ENCODE data around the gene MAP3K9. TPM values are rescaled to one million over a fixed set of nuclear protein-coding genes. Genes with fewer than 3 reads are reported as not detected.

MAP3K9 gene
- total RNA-seq, 2 experiments from 2014 or later, result 4.2 to 6.4 TPM

DNA sequence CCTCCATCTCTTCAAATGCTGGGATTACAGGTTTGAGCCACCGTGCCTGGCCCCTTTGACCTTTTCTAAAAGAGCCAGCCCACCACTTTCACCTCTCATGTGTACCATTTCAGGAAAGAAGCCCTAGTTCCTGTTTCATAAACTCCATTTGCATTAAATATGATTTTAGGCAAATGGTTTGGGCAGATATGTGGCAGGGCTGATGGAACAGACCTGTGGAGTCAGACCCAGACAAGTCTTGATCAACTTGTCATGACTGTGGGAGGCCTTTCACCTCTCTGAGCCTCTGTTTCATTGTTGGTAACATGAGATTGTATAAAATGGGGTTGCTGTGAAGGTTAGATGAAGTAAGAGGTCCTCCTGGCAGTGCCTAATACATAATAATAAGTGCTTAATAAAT lies 5.2 kb upstream of the MAP3K9 start:
- TF ChIP-seq, protein P1, sequence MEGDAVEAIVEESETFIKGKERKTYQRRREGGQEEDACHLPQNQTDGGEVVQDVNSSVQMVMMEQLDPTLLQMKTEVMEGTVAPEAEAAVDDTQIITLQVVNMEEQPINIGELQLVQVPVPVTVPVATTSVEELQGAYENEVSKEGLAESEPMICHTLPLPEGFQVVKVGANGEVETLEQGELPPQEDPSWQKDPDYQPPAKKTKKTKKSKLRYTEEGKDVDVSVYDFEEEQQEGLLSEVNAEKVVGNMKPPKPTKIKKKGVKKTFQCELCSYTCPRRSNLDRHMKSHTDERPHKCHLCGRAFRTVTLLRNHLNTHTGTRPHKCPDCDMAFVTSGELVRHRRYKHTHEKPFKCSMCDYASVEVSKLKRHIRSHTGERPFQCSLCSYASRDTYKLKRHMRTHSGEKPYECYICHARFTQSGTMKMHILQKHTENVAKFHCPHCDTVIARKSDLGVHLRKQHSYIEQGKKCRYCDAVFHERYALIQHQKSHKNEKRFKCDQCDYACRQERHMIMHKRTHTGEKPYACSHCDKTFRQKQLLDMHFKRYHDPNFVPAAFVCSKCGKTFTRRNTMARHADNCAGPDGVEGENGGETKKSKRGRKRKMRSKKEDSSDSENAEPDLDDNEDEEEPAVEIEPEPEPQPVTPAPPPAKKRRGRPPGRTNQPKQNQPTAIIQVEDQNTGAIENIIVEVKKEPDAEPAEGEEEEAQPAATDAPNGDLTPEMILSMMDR (conservative IDR thresholded peaks at IDR 0.05; ENCODE audit: low read length), result no peak
- TF ChIP-seq EZH2phosphoT487 (IDR thresholded peaks at IDR 0.05; ENCODE audit: borderline replicate concordance, low read depth, low read length), result no peak
- POLR2A ChIA-PET, result interaction anchor here (0.6 to 0.7 kb wide), 4 partner anchors 19 to 194 kb away, joined by 3 to 6 read pairs (median 3); no protein-coding TSS in a partner anchor
- intact Hi-C loops (cut with micrococcal nuclease; ENCODE audit: unreplicated experiment), result loop anchor here (10.0 kb wide), 1 partner anchor 400 kb away; the partner anchor contains the start of gene SYNJ2BP
- H3K36me3 ChIP-seq (ENCODE audit: insufficient read depth, low read length), result no peaks in the 10 kb centered on the region
- H3K79me2 ChIP-seq (ENCODE audit: insufficient read depth, low read depth, low read length), result no peaks in the 10 kb centered on the region
- DNase-seq (ENCODE audit: low spot score), result peak; percentile 25
- no peak overlapping the region for H3K27ac ChIP-seq (ENCODE audit: low read depth, low read length, poor library complexity, severe bottlenecking)
- CTCF ChIA-PET (ENCODE audit: unreplicated experiment), result no interaction called here
- BruUV-seq (replicated peaks), result no TSS peak
- peak overlapping the region; percentile 27; the same call in 1 of the 2 replicates for H2AFZ ChIP-seq (ENCODE audit: low read length)
- peak overlapping the region; percentile 15 for H3K4me3 ChIP-seq (ENCODE audit: low read depth, low read length, poor library complexity, severe bottlenecking)
- H3K9me2 ChIP-seq (ENCODE audit: insufficient read depth, low read length), result no peaks in the 10 kb centered on the region
- H3K9me3 ChIP-seq (ENCODE audit: low read length), result no peaks in the 10 kb centered on the region
- peak overlapping the region; percentile 42; the same call in 1 of the 2 replicates for H3K4me2 ChIP-seq (ENCODE audit: low read length)
- H3K4me1 ChIP-seq (ENCODE audit: insufficient read depth, low read length, poor library complexity, severe bottlenecking), result peaks cover 30% of the 10 kb centered on the region
- no peaks in the 10 kb centered on the region for H4K20me1 ChIP-seq (ENCODE audit: insufficient read depth, low read length)

DNA sequence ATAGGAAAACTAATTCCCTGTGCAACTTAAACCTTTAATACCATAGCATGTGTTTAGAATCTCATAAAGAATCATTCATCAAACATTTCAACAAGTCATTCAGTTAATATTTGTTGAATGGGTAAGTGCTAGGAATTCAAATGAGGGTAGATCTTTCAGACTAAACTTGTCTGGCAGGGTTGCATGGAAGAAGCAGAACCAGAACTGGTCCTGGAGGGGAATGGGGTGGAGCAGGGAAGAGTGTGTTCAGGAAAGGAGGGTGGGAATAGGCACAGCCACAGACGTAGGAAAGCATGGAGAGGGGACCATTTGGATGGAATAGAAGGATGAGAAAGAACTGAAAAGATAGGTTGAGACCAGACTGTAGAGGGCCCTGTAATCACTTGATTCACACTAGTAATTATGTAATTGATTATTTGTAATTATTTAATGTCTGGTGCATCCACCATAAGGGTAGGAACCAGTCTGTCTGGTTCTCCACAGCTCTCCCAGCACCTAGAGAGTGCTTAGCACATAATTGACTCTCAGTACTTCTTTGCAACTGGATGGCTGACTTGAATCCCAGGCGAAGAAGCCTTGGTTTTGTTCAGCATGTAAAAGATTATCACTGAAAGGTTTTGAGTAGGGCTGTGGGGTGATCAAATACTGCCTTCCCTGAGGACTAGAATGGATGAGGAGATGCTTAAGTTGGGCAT lies 3.0 kb upstream of the MAP3K9 start:
- H3K9me3 ChIP-seq (ENCODE audit: low read length), result no peaks in the 10 kb centered on the region
- H3K79me2 ChIP-seq (ENCODE audit: insufficient read depth, low read depth, low read length), result no peaks in the 10 kb centered on the region
- H3K4me3 ChIP-seq (ENCODE audit: low read depth, low read length, poor library complexity, severe bottlenecking), result no peak overlapping the region
- peaks cover 36% of the 10 kb centered on the region for H3K4me1 ChIP-seq (ENCODE audit: insufficient read depth, low read length, poor library complexity, severe bottlenecking)
- TF ChIP-seq EZH2phosphoT487 (IDR thresholded peaks at IDR 0.05; ENCODE audit: borderline replicate concordance, low read depth, low read length), result no peak
- TF ChIP-seq, protein P1 (conservative IDR thresholded peaks at IDR 0.05; ENCODE audit: low read length), result no peak
- no peak overlapping the region for H3K27ac ChIP-seq (ENCODE audit: low read depth, low read length, poor library complexity, severe bottlenecking)
- no peak for DNase-seq (ENCODE audit: low spot score)
- intact Hi-C loops (cut with micrococcal nuclease; ENCODE audit: unreplicated experiment), result loop anchor here (10.0 kb wide), 1 partner anchor 397 kb away; the partner anchor contains the start of gene SYNJ2BP
- no peaks in the 10 kb centered on the region for H4K20me1 ChIP-seq (ENCODE audit: insufficient read depth, low read length)
- BruUV-seq (replicated peaks), result no TSS peak
- no peak overlapping the region for H2AFZ ChIP-seq (ENCODE audit: low read length)
- H3K4me2 ChIP-seq (ENCODE audit: low read length), result peak overlapping the region; percentile 83; the same call in 1 of the 2 replicates
- no peaks in the 10 kb centered on the region for H3K36me3 ChIP-seq (ENCODE audit: insufficient read depth, low read length)
- no peaks in the 10 kb centered on the region for H3K9me2 ChIP-seq (ENCODE audit: insufficient read depth, low read length)
- ChIA-PET POLR2A (no interaction called here), CTCF (ENCODE audit: unreplicated experiment) (no interaction called here)

DNA sequence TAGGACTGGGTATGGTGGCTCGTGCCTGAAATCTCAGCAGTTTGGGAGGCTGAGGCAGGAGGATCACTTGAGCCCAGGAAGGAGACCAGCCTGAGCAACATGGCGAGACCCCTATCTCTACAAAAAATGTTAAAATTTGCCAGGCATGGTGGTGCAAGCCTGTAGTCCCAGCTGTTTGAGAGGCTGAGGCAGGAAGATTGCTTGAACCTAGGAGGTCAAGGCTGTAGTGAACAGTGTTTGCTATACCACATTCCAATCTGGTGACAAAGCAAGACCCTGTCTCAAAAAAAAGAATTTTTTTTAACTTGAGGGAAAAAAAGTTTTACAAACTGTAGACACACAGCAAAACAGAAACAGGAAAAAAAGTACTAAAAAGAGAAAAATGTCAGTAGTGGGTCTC lies 2.3 kb upstream of the MAP3K9 start:
- Histone ChIP-seq H3K79me2 (ENCODE audit: insufficient read depth, low read depth, low read length) (no peaks in the 10 kb centered on the region), H3K9me3 (ENCODE audit: low read length) (no peaks in the 10 kb centered on the region), H2AFZ (ENCODE audit: low read length) (no peak overlapping the region), H3K36me3 (ENCODE audit: insufficient read depth, low read length) (no peaks in the 10 kb centered on the region), H3K9me2 (ENCODE audit: insufficient read depth, low read length) (no peaks in the 10 kb centered on the region), H4K20me1 (ENCODE audit: insufficient read depth, low read length) (no peaks in the 10 kb centered on the region), H3K4me1 (ENCODE audit: insufficient read depth, low read length, poor library complexity, severe bottlenecking) (peaks cover 36% of the 10 kb centered on the region), H3K4me2 (ENCODE audit: low read length) (peak overlapping the region; percentile 83; the same call in 1 of the 2 replicates), H3K4me3 (ENCODE audit: low read depth, low read length, poor library complexity, severe bottlenecking) (no peak overlapping the region), H3K27ac (ENCODE audit: low read depth, low read length, poor library complexity, severe bottlenecking) (no peak overlapping the region)
- no peak for TF ChIP-seq EZH2phosphoT487 (IDR thresholded peaks at IDR 0.05; ENCODE audit: borderline replicate concordance, low read depth, low read length)
- TF ChIP-seq, protein P1 (conservative IDR thresholded peaks at IDR 0.05; ENCODE audit: low read length), result no peak
- intact Hi-C loops (cut with micrococcal nuclease; ENCODE audit: unreplicated experiment), result loop anchor here (10.0 kb wide), 1 partner anchor 397 kb away; the partner anchor contains the start of gene SYNJ2BP
- ChIA-PET CTCF (ENCODE audit: unreplicated experiment) (no interaction called here), POLR2A (no interaction called here)
- no peak for DNase-seq (ENCODE audit: low spot score)
- BruUV-seq (replicated peaks), result no TSS peak

Data from OCI-LY7 (cell line).